Activated naive CD8-positive, alpha-beta T cell treated with anti-CD3 and anti-CD28 coated beads for 36 hours (primary cell): Measurements from ENCODE around the gene LHFPL3. TPM values are rescaled to one million over a fixed set of nuclear protein-coding genes. Genes with fewer than 3 reads are reported as not detected.

Source experiments
- DNase-seq: peaks from one replicate; pipeline ENCODE4 v3.0.0; 2021
- H3K27ac Mint-ChIP-seq: one replicate; pipeline ENCODE4 v1.8.0; 2022; ENCODE audit warnings: mild to moderate bottlenecking, moderate library complexity, mixed read lengths
- H3K27me3 Mint-ChIP-seq: one replicate; pipeline ENCODE4 v1.8.0; 2022; ENCODE audit warnings: mild to moderate bottlenecking, mixed read lengths
- H3K36me3 Mint-ChIP-seq: one replicate; pipeline ENCODE4 v1.8.0; 2021; ENCODE audit warnings: mild to moderate bottlenecking, mixed read lengths
- H3K4me1 Mint-ChIP-seq: one replicate; pipeline ENCODE4 v1.8.0; 2021; ENCODE audit warnings: mixed read lengths
- H3K4me3 Mint-ChIP-seq: one replicate; pipeline ENCODE4 v1.8.0; 2022; ENCODE audit warnings: mild to moderate bottlenecking, moderate library complexity, mixed read lengths
- H3K9me3 Mint-ChIP-seq: one replicate; pipeline ENCODE4 v1.8.0; 2022; ENCODE audit warnings: mixed read lengths
- total RNA-seq, 2 experiments: library from RNA; stranded (reverse); gene quantifications; one replicate each; pipeline ENCODE4 v1.2.3, GENCODE V29; 2021

The LHFPL3 gene
- total RNA-seq, 2 experiments from 2014 or later, result not detected

- H3K4me3 Mint-ChIP-seq, result no peak overlapping the region
- H3K9me3 Mint-ChIP-seq, result no peaks in the 10 kb centered on the region
- H3K27ac Mint-ChIP-seq, result no peak overlapping the region
- H3K36me3 Mint-ChIP-seq, result no peaks in the 10 kb centered on the region
- DNase-seq, result no peak
- no peaks in the 10 kb centered on the region for H3K27me3 Mint-ChIP-seq
- H3K4me1 Mint-ChIP-seq, result peaks cover 10% of the 10 kb centered on the region
Observed at GRCh38 chr7:104894314-104894713, 565.9 kb downstream of the LHFPL3 start.

GRCh38 chr7:104894726-104895521 lies 566.5 kb downstream of the LHFPL3 start:
- Mint-ChIP-seq H3K4me1 (peaks cover 10% of the 10 kb centered on the region), H3K27me3 (no peaks in the 10 kb centered on the region), H3K36me3 (no peaks in the 10 kb centered on the region), H3K9me3 (no peaks in the 10 kb centered on the region), H3K4me3 (no peak overlapping the region), H3K27ac (no peak overlapping the region)
- DNase-seq, result no peak

GRCh38 chr7:104895522-104896236 lies 567.3 kb downstream of the LHFPL3 start:
- Mint-ChIP-seq H3K27me3 (no peaks in the 10 kb centered on the region), H3K9me3 (no peaks in the 10 kb centered on the region), H3K27ac (no peak overlapping the region), H3K36me3 (no peaks in the 10 kb centered on the region), H3K4me3 (no peak overlapping the region), H3K4me1 (peaks cover 10% of the 10 kb centered on the region)
- no peak for DNase-seq

DNA sequence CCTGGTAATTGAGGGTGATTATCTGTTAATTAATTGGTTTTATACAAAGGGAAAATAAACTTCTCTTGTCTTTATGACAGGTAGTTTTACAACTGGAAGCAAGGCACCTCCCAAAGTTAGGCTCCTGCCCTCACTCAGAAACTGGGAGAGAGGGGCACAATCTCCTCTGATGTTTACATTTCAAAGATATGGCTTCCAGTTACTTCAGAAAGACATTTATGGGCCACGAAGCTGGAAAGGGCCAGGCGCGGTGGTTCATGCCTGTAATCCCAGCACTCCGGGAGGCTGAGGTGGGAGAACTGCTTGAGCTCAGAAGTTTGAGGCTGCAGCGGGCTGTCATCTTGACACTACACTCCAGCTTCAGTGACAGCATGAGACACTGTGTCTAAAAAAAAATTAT lies 570.0 kb downstream of the LHFPL3 start:
- DNase-seq, result no peak
- peaks cover 4% of the 10 kb centered on the region for H3K4me1 Mint-ChIP-seq
- H3K9me3 Mint-ChIP-seq, result no peaks in the 10 kb centered on the region
- H3K27ac Mint-ChIP-seq, result no peak overlapping the region
- no peaks in the 10 kb centered on the region for H3K27me3 Mint-ChIP-seq
- no peaks in the 10 kb centered on the region for H3K36me3 Mint-ChIP-seq
- no peak overlapping the region for H3K4me3 Mint-ChIP-seq

GRCh38 chr7:104900525-104901239 lies 572.3 kb downstream of the LHFPL3 start:
- Mint-ChIP-seq H3K4me1 (peaks cover 4% of the 10 kb centered on the region), H3K9me3 (no peaks in the 10 kb centered on the region), H3K27ac (no peak overlapping the region), H3K4me3 (no peak overlapping the region), H3K27me3 (no peaks in the 10 kb centered on the region), H3K36me3 (no peaks in the 10 kb centered on the region)
- no peak for DNase-seq

- Mint-ChIP-seq H3K27ac (no peak overlapping the region), H3K27me3 (no peaks in the 10 kb centered on the region), H3K4me1 (peaks cover 4% of the 10 kb centered on the region), H3K4me3 (no peak overlapping the region), H3K9me3 (no peaks in the 10 kb centered on the region), H3K36me3 (no peaks in the 10 kb centered on the region)
- DNase-seq, result no peak
Observed at GRCh38 chr7:104901240-104901619, 572.8 kb downstream of the LHFPL3 start.

DNA sequence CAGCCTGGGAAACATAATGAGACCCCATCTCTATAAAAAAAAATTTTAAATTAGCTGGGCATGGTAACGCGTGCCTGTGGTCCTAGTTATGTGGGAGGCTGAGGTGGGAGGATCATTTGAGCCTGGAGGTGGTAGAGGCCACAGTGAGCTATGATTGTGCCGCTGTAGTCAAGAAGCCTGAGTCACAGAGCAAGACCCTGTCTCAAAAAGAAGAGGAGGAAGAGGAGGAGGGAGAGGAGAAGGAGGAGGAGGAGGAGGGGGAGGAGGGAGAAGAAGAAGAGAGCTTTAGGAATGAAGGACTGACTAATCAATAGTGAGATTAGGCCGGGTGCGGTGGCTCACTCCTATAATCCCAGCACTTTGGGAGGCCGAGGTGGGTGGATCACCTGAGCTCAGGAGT lies 573.8 kb downstream of the LHFPL3 start:
- H3K27me3 Mint-ChIP-seq, result no peaks in the 10 kb centered on the region
- no peak for DNase-seq
- H3K27ac Mint-ChIP-seq, result no peak overlapping the region
- no peaks in the 10 kb centered on the region for H3K9me3 Mint-ChIP-seq
- no peaks in the 10 kb centered on the region for H3K36me3 Mint-ChIP-seq
- peaks cover 3% of the 10 kb centered on the region for H3K4me1 Mint-ChIP-seq
- no peak overlapping the region for H3K4me3 Mint-ChIP-seq

- H3K9me3 Mint-ChIP-seq, result no peaks in the 10 kb centered on the region
- no peaks in the 10 kb centered on the region for H3K27me3 Mint-ChIP-seq
- H3K36me3 Mint-ChIP-seq, result no peaks in the 10 kb centered on the region
- no peak for DNase-seq
- H3K4me3 Mint-ChIP-seq, result no peak overlapping the region
- no peak overlapping the region for H3K27ac Mint-ChIP-seq
- H3K4me1 Mint-ChIP-seq, result no peaks in the 10 kb centered on the region
Observed at GRCh38 chr7:104903044-104903443, 574.6 kb downstream of the LHFPL3 start.

- H3K36me3 Mint-ChIP-seq, result no peaks in the 10 kb centered on the region
- peaks cover under 1% of the 10 kb centered on the region for H3K27me3 Mint-ChIP-seq
- H3K9me3 Mint-ChIP-seq, result no peaks in the 10 kb centered on the region
- no peak overlapping the region for H3K4me3 Mint-ChIP-seq
- no peak overlapping the region for H3K27ac Mint-ChIP-seq
- H3K4me1 Mint-ChIP-seq, result no peaks in the 10 kb centered on the region
- no peak for DNase-seq
Observed at GRCh38 chr7:104903846-104904245, 575.4 kb downstream of the LHFPL3 start.

DNA sequence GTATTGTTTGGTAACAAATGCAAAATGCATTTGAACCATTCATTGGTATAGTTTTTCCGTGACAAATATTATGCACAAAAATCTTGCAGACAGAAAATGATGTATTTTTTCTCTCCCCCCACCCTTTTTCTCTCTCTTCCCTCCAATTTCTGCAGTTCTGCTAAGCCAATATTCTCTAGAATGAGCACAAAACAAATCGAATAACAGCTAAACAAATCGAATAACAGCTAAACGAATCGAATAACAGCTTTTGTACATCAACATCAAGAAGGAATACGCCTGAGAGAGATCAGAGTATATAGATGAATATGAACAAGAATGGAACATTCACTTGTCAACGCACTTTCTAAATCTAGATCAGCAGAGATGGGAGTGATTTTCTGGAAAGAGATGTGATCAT lies 577.6 kb downstream of the LHFPL3 start:
- H3K27me3 Mint-ChIP-seq, result peaks cover 3% of the 10 kb centered on the region
- no peak for DNase-seq
- H3K4me1 Mint-ChIP-seq, result no peaks in the 10 kb centered on the region
- no peaks in the 10 kb centered on the region for H3K9me3 Mint-ChIP-seq
- no peak overlapping the region for H3K27ac Mint-ChIP-seq
- H3K36me3 Mint-ChIP-seq, result no peaks in the 10 kb centered on the region
- no peak overlapping the region for H3K4me3 Mint-ChIP-seq

- H3K4me3 Mint-ChIP-seq, result no peak overlapping the region
- no peaks in the 10 kb centered on the region for H3K4me1 Mint-ChIP-seq
- no peaks in the 10 kb centered on the region for H3K9me3 Mint-ChIP-seq
- H3K27me3 Mint-ChIP-seq, result peaks cover 3% of the 10 kb centered on the region
- H3K36me3 Mint-ChIP-seq, result no peaks in the 10 kb centered on the region
- no peak for DNase-seq
- no peak overlapping the region for H3K27ac Mint-ChIP-seq
Observed at GRCh38 chr7:104906556-104906955, 578.2 kb downstream of the LHFPL3 start.

DNA sequence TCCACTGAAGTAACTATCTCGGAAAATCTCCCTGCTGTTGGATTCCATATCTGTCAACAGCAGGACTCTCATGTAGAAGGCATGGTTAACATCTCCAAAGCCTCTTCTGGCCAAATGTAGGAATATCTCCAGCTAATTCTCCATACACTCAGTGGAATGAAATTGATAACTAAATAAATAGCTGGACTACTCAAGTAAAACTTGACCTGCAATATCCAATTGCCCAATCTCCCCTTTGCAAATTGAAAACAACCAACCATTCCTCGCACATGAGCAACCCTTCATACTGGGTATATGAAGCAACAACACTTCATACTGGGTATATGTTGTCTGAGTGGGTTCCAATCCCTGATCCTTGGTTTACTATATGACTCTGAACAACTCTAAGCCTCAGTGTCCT lies 580.2 kb downstream of the LHFPL3 start:
- no peak overlapping the region for H3K27ac Mint-ChIP-seq
- H3K4me1 Mint-ChIP-seq, result no peaks in the 10 kb centered on the region
- no peak for DNase-seq
- H3K4me3 Mint-ChIP-seq, result no peak overlapping the region
- no peaks in the 10 kb centered on the region for H3K9me3 Mint-ChIP-seq
- H3K27me3 Mint-ChIP-seq, result peaks cover 3% of the 10 kb centered on the region
- no peaks in the 10 kb centered on the region for H3K36me3 Mint-ChIP-seq

GRCh38 chr7:104909096-104909495 lies 580.7 kb downstream of the LHFPL3 start:
- Mint-ChIP-seq H3K36me3 (no peaks in the 10 kb centered on the region), H3K27me3 (peaks cover 3% of the 10 kb centered on the region), H3K4me1 (no peaks in the 10 kb centered on the region), H3K4me3 (no peak overlapping the region), H3K9me3 (no peaks in the 10 kb centered on the region), H3K27ac (no peak overlapping the region)
- DNase-seq, result no peak

DNA sequence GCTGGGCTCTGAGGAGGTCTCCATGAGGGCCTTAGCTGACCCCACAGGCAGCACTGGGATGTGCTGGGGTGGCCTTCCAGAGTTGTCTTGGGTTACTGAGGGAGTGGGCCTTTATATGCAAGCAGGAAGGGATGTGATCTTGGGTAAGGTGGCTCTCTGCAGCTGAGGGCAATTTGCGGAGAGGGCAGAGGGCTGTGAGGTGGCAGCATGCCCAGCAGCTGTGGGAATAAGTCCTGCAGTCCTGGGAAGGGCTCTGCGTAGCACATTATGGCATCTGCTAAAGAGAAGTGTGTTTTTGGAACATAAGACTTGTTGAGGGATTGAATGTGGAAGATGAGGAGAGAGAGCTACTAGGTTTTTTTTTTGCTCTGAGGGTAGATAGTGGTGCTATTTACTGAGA lies 586.0 kb downstream of the LHFPL3 start:
- no peak overlapping the region for H3K4me3 Mint-ChIP-seq
- H3K36me3 Mint-ChIP-seq, result no peaks in the 10 kb centered on the region
- no peak for DNase-seq
- H3K27me3 Mint-ChIP-seq, result peaks cover 2% of the 10 kb centered on the region
- no peaks in the 10 kb centered on the region for H3K4me1 Mint-ChIP-seq
- no peak overlapping the region for H3K27ac Mint-ChIP-seq
- no peaks in the 10 kb centered on the region for H3K9me3 Mint-ChIP-seq

DNA sequence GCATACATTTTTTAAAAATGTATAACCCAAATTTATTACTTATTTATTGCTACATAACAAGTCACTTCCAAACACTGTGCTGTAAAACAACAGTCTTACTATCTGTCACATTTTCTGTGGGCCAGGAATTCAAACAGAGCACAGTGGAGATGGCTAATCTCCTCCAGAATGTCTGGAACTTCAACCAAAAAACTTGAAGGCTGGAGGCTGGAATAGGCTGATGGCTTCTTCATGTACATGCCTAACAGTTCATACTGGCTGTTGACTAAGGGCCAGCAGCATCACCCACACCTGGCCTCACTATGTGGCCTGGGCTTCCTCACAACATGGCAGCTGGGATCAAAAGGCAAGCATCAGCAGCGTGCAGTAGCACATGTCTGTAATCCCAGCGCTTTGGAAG lies 593.2 kb downstream of the LHFPL3 start:
- peaks cover 4% of the 10 kb centered on the region for H3K4me1 Mint-ChIP-seq
- no peaks in the 10 kb centered on the region for H3K36me3 Mint-ChIP-seq
- H3K27ac Mint-ChIP-seq, result no peak overlapping the region
- H3K27me3 Mint-ChIP-seq, result peaks cover 2% of the 10 kb centered on the region
- no peak for DNase-seq
- H3K9me3 Mint-ChIP-seq, result no peaks in the 10 kb centered on the region
- H3K4me3 Mint-ChIP-seq, result no peak overlapping the region
